DOHH2 (cell line): ENCODE results near the gene MOCS3.

ENCODE experiments used
- H3F3A ChIP-seq: fragments of 200-600 bp; sonication (generic), shearing (Covaris generic); 2 replicates; pipeline ENCODE4 v1.6.0; 2016; ENCODE audit warnings: antibody characterized with exemption, mild to moderate bottlenecking; ENCODE audit not compliant: control insufficient read depth, insufficient read depth
- H3K27ac ChIP-seq: fragments of 200-600 bp; sonication (generic); 2 replicates; pipeline ENCODE4 v1.5.1; 2014; ENCODE audit warnings: low read depth, mild to moderate bottlenecking, low read length, moderate library complexity
- H3K27me3 ChIP-seq: fragments of 200-600 bp; sonication (generic); 2 replicates; pipeline ENCODE4 v1.6.1; 2014; ENCODE audit warnings: mild to moderate bottlenecking, low read length, mixed read lengths; ENCODE audit not compliant: control insufficient read depth
- H3K36me3 ChIP-seq: fragments of 200-600 bp; sonication (generic); 2 replicates; pipeline ENCODE4 v1.6.1; 2014; ENCODE audit warnings: mild to moderate bottlenecking, low read length, moderate library complexity, mixed read lengths; ENCODE audit not compliant: control insufficient read depth
- H3K4me1 ChIP-seq: fragments of 200-600 bp; sonication (generic); 2 replicates; pipeline ENCODE4 v1.6.1; 2014; ENCODE audit warnings: mild to moderate bottlenecking, low read length, mixed read lengths; ENCODE audit not compliant: control insufficient read depth
- H3K4me2 ChIP-seq: fragments of 200-600 bp; sonication (generic); 2 replicates; pipeline ENCODE4 v1.6.0; 2014; ENCODE audit warnings: mild to moderate bottlenecking, low read length, moderate library complexity
- H3K4me3 ChIP-seq: fragments of 200-600 bp; sonication (generic); 2 replicates; pipeline ENCODE4 v1.5.1; 2014; ENCODE audit warnings: mild to moderate bottlenecking, low read length, mixed read lengths
- H3K79me2 ChIP-seq: fragments of 200-600 bp; sonication (generic); 2 replicates; pipeline ENCODE4 v1.6.1; 2014; ENCODE audit warnings: mild to moderate bottlenecking, low read length, mixed read lengths; ENCODE audit not compliant: control insufficient read depth
- H3K9me2 ChIP-seq: fragments of 200-600 bp; sonication (generic); replicated peaks from 2 replicates; pipeline ENCODE4 v1.6.1; 2014; ENCODE audit warnings: mild to moderate bottlenecking, low read length, mixed read lengths; ENCODE audit not compliant: control insufficient read depth
- H3K9me3 ChIP-seq: fragments of 200-600 bp; sonication (generic); 2 replicates; pipeline ENCODE4 v1.6.1; 2014; ENCODE audit warnings: antibody characterized with exemption, low read length, mixed read lengths; ENCODE audit not compliant: control insufficient read depth, insufficient read depth
- H4K20me1 ChIP-seq: fragments of 200-600 bp; sonication (generic); 2 replicates; pipeline ENCODE4 v1.6.0; 2014; ENCODE audit warnings: low read depth, mild to moderate bottlenecking, antibody characterized with exemption, low read length, moderate library complexity; ENCODE audit not compliant: control insufficient read depth, insufficient read depth
- CTCF ChIP-seq: fragments of 200-600 bp; sonication (generic); IDR thresholded peaks from one replicate; pipeline ENCODE4 v1.5.1; 2014; ENCODE audit warnings: antibody characterized with exemption, mild to moderate bottlenecking, low read depth, low read length; ENCODE audit not compliant: poor library complexity, severe bottlenecking
- EZH2phosphoT487 ChIP-seq: fragments of 200-600 bp; sonication (generic); IDR thresholded peaks from 2 replicates; pipeline ENCODE4 v1.6.1; 2017; ENCODE audit warnings: borderline replicate concordance, mild to moderate bottlenecking, antibody characterized with exemption, low read length, moderate library complexity, mixed read lengths

MOCS3 gene

DNA sequence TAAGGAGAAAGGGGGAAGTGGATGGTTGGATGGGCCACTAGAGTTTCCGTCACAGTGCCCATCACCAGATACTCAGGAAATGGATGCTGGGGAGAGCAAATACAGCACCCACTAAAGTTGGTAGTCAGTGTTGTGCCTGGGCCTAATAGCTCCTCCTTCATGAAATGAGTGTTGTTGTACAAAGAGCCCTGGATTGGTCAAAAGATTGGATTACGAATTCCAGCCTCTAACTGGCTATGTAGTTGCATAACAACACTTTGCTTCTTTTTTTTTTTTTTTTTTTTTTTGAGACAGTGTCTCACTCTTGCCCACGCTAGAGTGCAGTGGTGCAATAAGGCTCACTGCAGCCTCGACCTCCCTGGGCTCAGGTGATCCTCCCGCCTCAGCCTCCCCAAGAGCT is 36.9 kb downstream of the MOCS3 start:
- no peak overlapping the region for H3K4me3 ChIP-seq
- TF ChIP-seq CTCF (no peak), EZH2phosphoT487 (no peak)
- H3K27me3 ChIP-seq = peaks cover 32% of the 10 kb centered on the region
- peaks cover 9% of the 10 kb centered on the region; the same call in 1 of the 2 replicates for H3K9me3 ChIP-seq
- H3K27ac ChIP-seq = no peak overlapping the region
- no peaks in the 10 kb centered on the region for H4K20me1 ChIP-seq
- H3K4me2 ChIP-seq = no peak overlapping the region
- peaks cover 6% of the 10 kb centered on the region for H3F3A ChIP-seq
- no peaks in the 10 kb centered on the region for H3K79me2 ChIP-seq
- H3K9me2 ChIP-seq = no peaks in the 10 kb centered on the region
- peaks cover 12% of the 10 kb centered on the region for H3K4me1 ChIP-seq
- H3K36me3 ChIP-seq = no peaks in the 10 kb centered on the region

GRCh38 chr20:50996901-50997865 is 38.6 kb downstream of the MOCS3 start:
- Histone ChIP-seq H4K20me1 (no peaks in the 10 kb centered on the region), H3K27me3 (peaks cover 46% of the 10 kb centered on the region), H3K27ac (no peak overlapping the region), H3K79me2 (no peaks in the 10 kb centered on the region), H3K36me3 (no peaks in the 10 kb centered on the region), H3K9me3 (peaks cover 9% of the 10 kb centered on the region; the same call in 1 of the 2 replicates), H3K4me3 (no peak overlapping the region), H3F3A (peaks cover 3% of the 10 kb centered on the region), H3K4me2 (no peak overlapping the region), H3K9me2 (no peaks in the 10 kb centered on the region), H3K4me1 (peaks cover 7% of the 10 kb centered on the region)
- TF ChIP-seq CTCF = no peak
- no peak for TF ChIP-seq EZH2phosphoT487

DNA sequence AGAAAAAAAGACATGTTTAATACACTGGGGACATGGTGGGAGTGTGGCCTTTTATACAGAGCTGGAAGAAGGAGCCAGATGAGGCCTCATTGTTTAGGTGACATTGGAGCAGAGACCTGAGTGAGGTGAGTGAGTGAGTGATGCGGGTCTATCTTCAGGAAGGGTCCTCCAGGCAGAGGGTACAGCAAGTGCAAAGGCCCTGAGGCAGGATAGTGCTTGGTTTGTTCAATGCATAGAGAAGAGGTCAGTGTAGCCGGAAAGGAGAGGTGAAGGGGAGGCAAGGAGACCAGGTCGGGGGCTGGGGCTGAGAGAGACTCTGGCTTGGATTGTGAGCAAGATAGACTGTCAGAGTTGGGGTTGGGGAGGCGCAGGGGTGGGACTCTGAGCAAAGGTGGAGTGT is 40.7 kb downstream of the MOCS3 start:
- TF ChIP-seq CTCF (no peak), EZH2phosphoT487 (no peak)
- no peak overlapping the region for H3K27ac ChIP-seq

More for the DNA sequence above, 40.7 kb downstream of the MOCS3 start:
- Histone ChIP-seq H3K4me1 (no peaks in the 10 kb centered on the region), H3F3A (no peaks in the 10 kb centered on the region), H3K36me3 (no peaks in the 10 kb centered on the region), H3K4me3 (no peak overlapping the region), H3K27me3 (peaks cover 50% of the 10 kb centered on the region), H3K9me3 (no peaks in the 10 kb centered on the region), H3K4me2 (no peak overlapping the region), H4K20me1 (no peaks in the 10 kb centered on the region), H3K9me2 (no peaks in the 10 kb centered on the region), H3K79me2 (no peaks in the 10 kb centered on the region)
